ENCODE measurements around the gene METTL1. TPM values are rescaled to one million over a fixed set of nuclear protein-coding genes. Genes with fewer than 3 reads are reported as not detected.

METTL1 gene
- total and polyA plus RNA-seq, 9 of the 15 experiments (the other 6 are each of a cell fraction or from before 2014, with no cell fraction given), result 12.6 to 65.9 (median 39.2) TPM

- TF ChIP-seq ZNF407 (IDR thresholded peaks at IDR 0.05; ENCODE audit: low read depth) (peak; percentile 99), ZNF408 (CRISPR knock-in tag; IDR thresholded peaks at IDR 0.05; ENCODE audit: low read depth) (no peak), TOE1 (IDR thresholded peaks at IDR 0.05; ENCODE audit: borderline replicate concordance) (peak; percentile 90), TOE1 (CRISPR knock-in tag; IDR thresholded peaks at IDR 0.05; ENCODE audit: borderline replicate concordance, low read depth) (peak; percentile 91; the same call in 1 of the 2 replicates), FOXM1 (IDR thresholded peaks at IDR 0.05; ENCODE audit: low read depth) (peak; percentile 64; the same call in 1 of the 2 replicates), FOXM1 (CRISPR knock-in tag; IDR thresholded peaks at IDR 0.05; ENCODE audit: low read depth) (no peak), CCAR2 (IDR thresholded peaks at IDR 0.05; ENCODE audit: low read depth, low read length) (no peak), ZNF696 (CRISPR knock-in tag; conservative IDR thresholded peaks at IDR 0.05) (no peak), SNRNP70 (optimal IDR thresholded peaks at IDR 0.05; ENCODE audit: low read depth, low read length) (no peak), MCM2 (IDR thresholded peaks at IDR 0.05; ENCODE audit: low read depth) (no peak), TEAD4 (IDR thresholded peaks at IDR 0.05; ENCODE audit: low read length) (peak; percentile 78), TEAD4 (CRISPR knock-in tag; IDR thresholded peaks at IDR 0.05; ENCODE audit: borderline replicate concordance) (no peak), TCFL5 (CRISPR knock-in tag; conservative IDR thresholded peaks at IDR 0.05) (no peak), ETS1 (conservative IDR thresholded peaks at IDR 0.05; ENCODE audit: control insufficient read depth, low read depth, low read length) (peak; percentile 94), SMAD4 (CRISPR knock-in tag; conservative IDR thresholded peaks at IDR 0.05) (peak; percentile 21; the same call in 1 of the 2 replicates), RAD21 (CRISPR knock-in tag; conservative IDR thresholded peaks at IDR 0.05 in 1 of 2, IDR thresholded peaks at IDR 0.05 in 1 of 2) (peak; percentile 53 to 57)
These were observed 10.9 kb upstream of the METTL1 start, which contains the start of gene TSFM (continued) for GRCh38 chr12:57782608-57783465.

Data from K562 (cell line).